ENCODE measurements around the gene SH3BGRL2. TPM values are rescaled to one million over a fixed set of nuclear protein-coding genes. Genes with fewer than 3 reads are reported as not detected.

SH3BGRL2 gene
- total RNA-seq, 2 donors from 2014 or later = 26.4 to 29.1 TPM

DNA sequence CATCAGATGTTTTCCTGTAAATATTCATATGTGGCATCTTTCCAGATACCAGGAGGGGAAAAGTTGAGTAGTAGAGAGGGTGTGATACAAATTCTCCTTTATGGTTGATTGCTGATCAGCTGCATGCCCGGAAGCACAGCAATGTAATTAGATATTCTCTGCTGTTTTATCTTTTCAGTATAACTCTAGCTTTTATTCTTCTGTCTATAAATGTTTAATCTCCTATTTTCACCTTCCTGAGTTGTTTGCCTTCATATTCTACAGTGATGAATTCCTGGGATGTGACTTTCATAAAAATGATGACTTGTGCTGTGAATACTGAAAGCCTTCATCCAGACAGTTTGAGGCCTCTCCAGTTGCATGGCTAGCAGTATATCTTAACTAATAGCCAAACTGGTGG, 53.7 kb downstream of the SH3BGRL2 start:
- H3K27ac ChIP-seq = peak overlapping the region in 1 of 4 donors; percentile 1
- H3K4me3 ChIP-seq = no peak overlapping the region
- ATAC-seq (no peak), DNase-seq (no peak)
- H3K4me1 ChIP-seq = peaks cover 40% of the 10 kb centered on the region
- H3K9me3 ChIP-seq = no peaks in the 10 kb centered on the region
- TF ChIP-seq, protein P1, sequence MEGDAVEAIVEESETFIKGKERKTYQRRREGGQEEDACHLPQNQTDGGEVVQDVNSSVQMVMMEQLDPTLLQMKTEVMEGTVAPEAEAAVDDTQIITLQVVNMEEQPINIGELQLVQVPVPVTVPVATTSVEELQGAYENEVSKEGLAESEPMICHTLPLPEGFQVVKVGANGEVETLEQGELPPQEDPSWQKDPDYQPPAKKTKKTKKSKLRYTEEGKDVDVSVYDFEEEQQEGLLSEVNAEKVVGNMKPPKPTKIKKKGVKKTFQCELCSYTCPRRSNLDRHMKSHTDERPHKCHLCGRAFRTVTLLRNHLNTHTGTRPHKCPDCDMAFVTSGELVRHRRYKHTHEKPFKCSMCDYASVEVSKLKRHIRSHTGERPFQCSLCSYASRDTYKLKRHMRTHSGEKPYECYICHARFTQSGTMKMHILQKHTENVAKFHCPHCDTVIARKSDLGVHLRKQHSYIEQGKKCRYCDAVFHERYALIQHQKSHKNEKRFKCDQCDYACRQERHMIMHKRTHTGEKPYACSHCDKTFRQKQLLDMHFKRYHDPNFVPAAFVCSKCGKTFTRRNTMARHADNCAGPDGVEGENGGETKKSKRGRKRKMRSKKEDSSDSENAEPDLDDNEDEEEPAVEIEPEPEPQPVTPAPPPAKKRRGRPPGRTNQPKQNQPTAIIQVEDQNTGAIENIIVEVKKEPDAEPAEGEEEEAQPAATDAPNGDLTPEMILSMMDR (IDR thresholded peaks at IDR 0.05) = no peak
- TF ChIP-seq POLR2A (IDR thresholded peaks at IDR 0.05) = no peak
- 43 to 45% methylated on average over 1 of the region's 1 CpG for WGBS, 2 donors
- intact Hi-C loops (cut with DNase I) = no loop called here
- no peaks in the 10 kb centered on the region for H3K27me3 ChIP-seq
- H3K36me3 ChIP-seq (replicated peaks in 1 of 2; ENCODE audit: insufficient read depth in 1 of 2, low read depth in 2 of 2) = no peaks in the 10 kb centered on the region

GRCh38 chr6:79686707-79687309, 55.7 kb downstream of the SH3BGRL2 start:
- Histone ChIP-seq H3K4me3 (no peak overlapping the region), H3K9me3 (no peaks in the 10 kb centered on the region), H3K27ac (peak overlapping the region in 2 of 4 donors; percentile 49 to 68), H3K27me3 (no peaks in the 10 kb centered on the region), H3K36me3 (replicated peaks in 1 of 2; ENCODE audit: insufficient read depth in 1 of 2, low read depth in 2 of 2) (no peaks in the 10 kb centered on the region), H3K4me1 (peaks cover 40% of the 10 kb centered on the region)
- ATAC-seq (peak; percentile 23), DNase-seq (no peak)
- intact Hi-C loops (cut with DNase I) = no loop called here
- TF ChIP-seq, protein P1 (IDR thresholded peaks at IDR 0.05) = no peak
- TF ChIP-seq POLR2A (IDR thresholded peaks at IDR 0.05) = no peak
- 58 to 65% methylated on average over 3 of the region's 3 CpGs for WGBS, 2 donors

DNA sequence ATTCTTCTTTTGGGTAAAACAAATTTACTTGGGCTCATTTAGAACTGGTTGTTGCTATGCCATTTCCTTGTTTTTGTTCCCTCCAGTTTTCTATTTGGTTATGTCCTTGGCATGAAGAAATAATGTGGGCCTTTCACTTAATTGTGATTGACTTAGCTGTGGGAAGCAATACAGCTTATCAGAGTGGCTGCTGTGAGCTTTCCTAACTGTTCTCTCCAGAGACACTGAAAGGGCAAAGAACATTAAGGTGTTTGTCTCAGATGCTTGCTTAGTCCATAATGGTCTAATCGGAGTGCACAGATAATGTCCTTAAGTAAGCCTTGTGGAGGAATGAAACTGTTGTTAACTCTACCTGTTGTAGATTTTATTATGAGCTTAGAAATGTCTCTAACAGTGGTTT, 56.6 kb downstream of the SH3BGRL2 start:
- H3K9me3 ChIP-seq = no peaks in the 10 kb centered on the region
- H3K4me3 ChIP-seq = no peak overlapping the region
- H3K36me3 ChIP-seq (replicated peaks in 1 of 2; ENCODE audit: insufficient read depth in 1 of 2, low read depth in 2 of 2) = no peaks in the 10 kb centered on the region
- peaks cover 40% of the 10 kb centered on the region for H3K4me1 ChIP-seq
- intact Hi-C loops (cut with DNase I) = no loop called here
- ATAC-seq = peak; percentile 89
- H3K27me3 ChIP-seq = no peaks in the 10 kb centered on the region
- peak overlapping the region in 3 of 4 donors; percentile 36 to 68 (median 49) for H3K27ac ChIP-seq
- WGBS, 2 donors = 11 to 12% methylated on average over 1 of the region's 1 CpG
- no peak for TF ChIP-seq POLR2A (IDR thresholded peaks at IDR 0.05)
- TF ChIP-seq, protein P1 (IDR thresholded peaks at IDR 0.05) = no peak
- DNase-seq = peak in 2 of 4 donors; percentile 23 to 33

GRCh38 chr6:79694156-79694555, 63.0 kb downstream of the SH3BGRL2 start:
- TF ChIP-seq, protein P1 (IDR thresholded peaks at IDR 0.05) = no peak
- no peak for TF ChIP-seq POLR2A (IDR thresholded peaks at IDR 0.05)
- H3K36me3 ChIP-seq (replicated peaks in 1 of 2; ENCODE audit: insufficient read depth in 1 of 2, low read depth in 2 of 2) = no peaks in the 10 kb centered on the region
- H3K27me3 ChIP-seq = no peaks in the 10 kb centered on the region
- no peak overlapping the region for H3K4me3 ChIP-seq
- H3K9me3 ChIP-seq = no peaks in the 10 kb centered on the region
- intact Hi-C loops (cut with DNase I) = no loop called here
- WGBS, 2 donors = 79 to 80% methylated on average over 3 of the region's 3 CpGs
- DNase-seq (no peak), ATAC-seq (no peak)
- peaks cover 9% of the 10 kb centered on the region for H3K4me1 ChIP-seq
- no peak overlapping the region for H3K27ac ChIP-seq
